ENCODE measurements around the gene TMEM175.

DNA sequence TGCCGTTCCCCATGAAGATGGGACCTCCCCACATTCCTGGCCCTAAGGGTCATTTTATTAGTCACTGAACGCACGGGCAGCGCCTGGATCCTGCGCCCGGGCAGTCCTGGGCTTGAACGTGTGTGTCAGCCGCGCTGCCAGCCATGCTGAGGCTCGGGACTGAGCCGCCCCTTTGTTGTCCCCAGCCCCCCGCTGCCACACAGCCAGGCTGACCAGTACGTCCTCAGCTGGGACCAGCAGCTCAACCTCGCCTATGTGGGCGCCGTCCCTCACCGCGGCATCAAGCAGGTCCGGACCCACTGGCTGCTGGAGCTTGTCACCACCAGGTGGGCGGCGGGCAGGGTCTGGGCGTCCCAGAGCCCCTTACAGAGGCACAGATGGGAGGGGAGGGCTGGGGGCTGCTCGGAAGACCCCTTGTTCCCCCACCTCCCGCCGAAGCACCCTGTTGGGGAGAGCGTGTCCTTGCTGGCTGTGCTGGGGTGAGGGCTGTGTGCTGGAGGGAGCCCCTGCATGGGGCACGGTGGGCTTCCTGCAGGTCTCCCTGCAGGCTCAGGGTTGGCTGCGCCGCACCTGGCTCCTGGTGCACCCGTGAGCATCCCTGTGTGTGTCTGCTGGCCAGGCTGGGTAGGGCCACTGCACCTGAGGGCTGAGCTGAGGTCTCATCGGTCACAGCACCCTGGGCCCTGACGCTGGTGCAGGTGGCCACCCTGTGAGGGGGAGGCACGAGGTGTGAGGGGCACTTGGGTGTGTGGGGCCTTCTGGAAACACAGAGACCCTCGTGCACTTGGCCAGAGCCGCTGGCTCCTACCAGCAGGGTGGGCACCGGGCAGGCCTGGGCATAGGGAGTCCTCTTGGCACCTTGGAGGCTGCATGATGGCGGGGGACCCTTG is 55.6 kb downstream of the TMEM175 start:
- TF ChIP-seq, protein P1, sequence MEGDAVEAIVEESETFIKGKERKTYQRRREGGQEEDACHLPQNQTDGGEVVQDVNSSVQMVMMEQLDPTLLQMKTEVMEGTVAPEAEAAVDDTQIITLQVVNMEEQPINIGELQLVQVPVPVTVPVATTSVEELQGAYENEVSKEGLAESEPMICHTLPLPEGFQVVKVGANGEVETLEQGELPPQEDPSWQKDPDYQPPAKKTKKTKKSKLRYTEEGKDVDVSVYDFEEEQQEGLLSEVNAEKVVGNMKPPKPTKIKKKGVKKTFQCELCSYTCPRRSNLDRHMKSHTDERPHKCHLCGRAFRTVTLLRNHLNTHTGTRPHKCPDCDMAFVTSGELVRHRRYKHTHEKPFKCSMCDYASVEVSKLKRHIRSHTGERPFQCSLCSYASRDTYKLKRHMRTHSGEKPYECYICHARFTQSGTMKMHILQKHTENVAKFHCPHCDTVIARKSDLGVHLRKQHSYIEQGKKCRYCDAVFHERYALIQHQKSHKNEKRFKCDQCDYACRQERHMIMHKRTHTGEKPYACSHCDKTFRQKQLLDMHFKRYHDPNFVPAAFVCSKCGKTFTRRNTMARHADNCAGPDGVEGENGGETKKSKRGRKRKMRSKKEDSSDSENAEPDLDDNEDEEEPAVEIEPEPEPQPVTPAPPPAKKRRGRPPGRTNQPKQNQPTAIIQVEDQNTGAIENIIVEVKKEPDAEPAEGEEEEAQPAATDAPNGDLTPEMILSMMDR (conservative IDR thresholded peaks at IDR 0.05; ENCODE audit: low read length), result no peak
- no peak for TF ChIP-seq EZH2phosphoT487 (IDR thresholded peaks at IDR 0.05; ENCODE audit: borderline replicate concordance)

All from Loucy (cell line).